HCT116 (cell line): Measurements from ENCODE around the gene PITHD1.
"Not testable (repeated sequence)": the region's sequence is repeated elsewhere in the genome, so short reads cannot be mapped to it uniquely, and the experiment has no call there.

Experiments used
- RAD21 ChIP-seq: IDR thresholded peaks from 2 replicates; pipeline ENCODE4 v1.6.1; 2012; ENCODE audit warnings: low read depth, mild to moderate bottlenecking
- TF ChIP-seq, protein P1 (sequence below), 3 experiments: fragments of 200-600 bp in 1 of 3; sonication (generic) in 1 of 3; IDR thresholded peaks in 2 of 3; conservative IDR thresholded peaks in 1 of 3; 2 replicates each; pipeline ENCODE4 v1.5.1; 2012 to 2017; ENCODE audit warnings: low read depth in 2 of 3, low read length in 2 of 3, antibody characterized with exemption in 1 of 3, borderline replicate concordance in 1 of 3, control low read depth in 1 of 3, mild to moderate bottlenecking in 1 of 3, mixed read lengths in 1 of 3, mixed run types in 1 of 3, moderate library complexity in 1 of 3; ENCODE audit not compliant: insufficient read depth in 1 of 3

DNA sequence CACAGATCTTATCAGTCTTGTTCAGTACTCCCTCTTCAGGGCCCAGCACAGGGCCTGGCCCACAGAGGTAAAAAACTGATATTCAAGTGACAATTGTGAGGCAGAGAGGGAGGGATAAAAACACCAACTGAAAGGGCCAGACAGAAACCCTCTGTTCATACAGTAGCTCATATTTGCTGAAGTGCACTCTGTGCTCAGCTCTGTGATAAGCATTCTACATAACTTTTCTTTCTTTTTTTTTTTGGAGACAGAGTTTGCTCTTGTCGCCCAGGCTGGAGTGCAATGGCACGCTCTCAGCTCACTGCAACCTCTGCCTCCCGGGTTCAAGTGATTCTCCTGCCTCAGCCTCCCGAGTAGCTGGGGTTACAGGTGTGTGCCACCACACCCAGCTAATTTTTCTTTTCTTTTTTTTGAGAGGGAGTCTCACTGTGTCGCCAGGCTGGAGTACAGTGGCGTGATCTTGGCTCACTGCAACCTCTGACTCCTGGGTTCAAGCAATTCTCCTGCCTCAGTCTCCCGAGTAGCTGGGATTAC lies 24.7 kb downstream of the PITHD1 start:
- TF ChIP-seq RAD21 = not testable (repeated sequence)
- TF ChIP-seq, protein P1, sequence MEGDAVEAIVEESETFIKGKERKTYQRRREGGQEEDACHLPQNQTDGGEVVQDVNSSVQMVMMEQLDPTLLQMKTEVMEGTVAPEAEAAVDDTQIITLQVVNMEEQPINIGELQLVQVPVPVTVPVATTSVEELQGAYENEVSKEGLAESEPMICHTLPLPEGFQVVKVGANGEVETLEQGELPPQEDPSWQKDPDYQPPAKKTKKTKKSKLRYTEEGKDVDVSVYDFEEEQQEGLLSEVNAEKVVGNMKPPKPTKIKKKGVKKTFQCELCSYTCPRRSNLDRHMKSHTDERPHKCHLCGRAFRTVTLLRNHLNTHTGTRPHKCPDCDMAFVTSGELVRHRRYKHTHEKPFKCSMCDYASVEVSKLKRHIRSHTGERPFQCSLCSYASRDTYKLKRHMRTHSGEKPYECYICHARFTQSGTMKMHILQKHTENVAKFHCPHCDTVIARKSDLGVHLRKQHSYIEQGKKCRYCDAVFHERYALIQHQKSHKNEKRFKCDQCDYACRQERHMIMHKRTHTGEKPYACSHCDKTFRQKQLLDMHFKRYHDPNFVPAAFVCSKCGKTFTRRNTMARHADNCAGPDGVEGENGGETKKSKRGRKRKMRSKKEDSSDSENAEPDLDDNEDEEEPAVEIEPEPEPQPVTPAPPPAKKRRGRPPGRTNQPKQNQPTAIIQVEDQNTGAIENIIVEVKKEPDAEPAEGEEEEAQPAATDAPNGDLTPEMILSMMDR (IDR thresholded peaks at IDR 0.05 in 2 of 3, conservative IDR thresholded peaks at IDR 0.05 in 1 of 3; ENCODE audit: borderline replicate concordance in 1 of 3, insufficient read depth in 1 of 3, low read depth in 2 of 3, low read length in 2 of 3) = not testable (repeated sequence)
